RWPE1 (cell line): ENCODE measurements around the gene NFATC2.
A peak's percentile ranks its signal among the peaks of the same experiment; 100 is the strongest.
"Not testable (repeated sequence)": the region's sequence is repeated elsewhere in the genome, so short reads cannot be mapped to it uniquely, and the experiment has no call there.

Experiments used
- CTCF ChIA-PET: fragments of 350-600 bp; sonication (Branson Sonifier 250); formaldehyde crosslinking; extraction: SDS; loops from one replicate; lab custom pipeline; 2021; lab: Yijun Ruan, JAX
- POLR2A ChIA-PET: fragments of 400-600 bp; formaldehyde crosslinking; extraction: SDS; loops from one replicate; lab custom pipeline; 2020; ENCODE audit warnings: antibody characterized with exemption; ENCODE audit not compliant: low non-redundant PET; lab: Yijun Ruan, JAX
- DNase-seq: peaks from one replicate; pipeline ENCODE4 v3.0.0; 2012; ENCODE audit warnings: low spot score
- H3K27ac ChIP-seq: fragments of 450-650 bp; 2 replicates; pipeline ENCODE4 v1.5.1; 2017
- CTCF ChIP-seq: fragments of 450-650 bp; conservative IDR thresholded peaks from 2 replicates; pipeline ENCODE4 v1.5.1; 2017; ENCODE audit warnings: low read depth, mild to moderate bottlenecking

Gene NFATC2

GRCh38 chr20:51462566-51463276 is 79.8 kb downstream of the NFATC2 start:
- POLR2A ChIA-PET = no interaction called here
- no peak for TF ChIP-seq CTCF
- no peak for DNase-seq
- CTCF ChIA-PET = interaction anchor here (1.4 kb wide), 1 partner anchor 91 kb away, joined by 4 read pairs; no protein-coding TSS in a partner anchor
- H3K27ac ChIP-seq = no peak overlapping the region; the same call in 1 of the 2 replicates

- POLR2A ChIA-PET, DNase-seq, CTCF ChIA-PET: not testable (repeated sequence)
- H3K27ac ChIP-seq = 0 out of 2 replicates have a peak overlapping the region, but pooled peaks have one; percentile 5
Observed at GRCh38 chr20:51461846-51462245, 80.7 kb downstream of the NFATC2 start.

- peak overlapping the region; percentile 5; the same call in 1 of the 2 replicates for H3K27ac ChIP-seq
- CTCF ChIA-PET = interaction anchor here (0.9 kb wide), 1 partner anchor 10 kb away, joined by 3 read pairs; no protein-coding TSS in a partner anchor
- no peak for DNase-seq
- POLR2A ChIA-PET = no interaction called here
- TF ChIP-seq CTCF = no peak
Observed at GRCh38 chr20:51461306-51461705, 81.2 kb downstream of the NFATC2 start.

- no peak for DNase-seq
- TF ChIP-seq CTCF = no peak
- POLR2A ChIA-PET = no interaction called here
- H3K27ac ChIP-seq = peak overlapping the region; percentile 5; the same call in 1 of the 2 replicates
- CTCF ChIA-PET = interaction anchor here (0.9 kb wide), 1 partner anchor 10 kb away, joined by 3 read pairs; no protein-coding TSS in a partner anchor
Observed at GRCh38 chr20:51460569-51461265, 81.8 kb downstream of the NFATC2 start.

- no peak for DNase-seq
- POLR2A ChIA-PET = no interaction called here
- H3K27ac ChIP-seq = no peak overlapping the region
- CTCF ChIA-PET = interaction anchor here (0.6 kb wide), 1 partner anchor 11 kb away, joined by 4 read pairs; no protein-coding TSS in a partner anchor
- no peak for TF ChIP-seq CTCF
Observed at GRCh38 chr20:51460163-51460562, 82.4 kb downstream of the NFATC2 start.

GRCh38 chr20:51458751-51459439 is 83.6 kb downstream of the NFATC2 start:
- ChIA-PET CTCF (interaction anchor here (0.6 kb wide), 1 partner anchor 139 kb away, joined by 3 read pairs; no protein-coding TSS in a partner anchor), POLR2A (no interaction called here)
- TF ChIP-seq CTCF = no peak
- H3K27ac ChIP-seq = peak overlapping the region; percentile 95
- DNase-seq = no peak
